Measurements from ENCODE around the gene GNAT1.

Gene GNAT1

GRCh38 chr3:50231581-50231980 is 40.2 kb downstream of the GNAT1 start:
- H3K36me3 Mint-ChIP-seq (ENCODE audit: low read depth), result no peaks in the 10 kb centered on the region
- H3K4me3 Mint-ChIP-seq, result no peak overlapping the region
- H3K9me3 Mint-ChIP-seq, result no peaks in the 10 kb centered on the region
- DNase-seq, result no peak
- no peak overlapping the region for H3K27ac Mint-ChIP-seq
- peaks cover 8% of the 10 kb centered on the region for H3K27me3 Mint-ChIP-seq (ENCODE audit: low read depth, poor library complexity)
- H3K4me1 Mint-ChIP-seq, result peaks cover 71% of the 10 kb centered on the region
- no peak for TF ChIP-seq CTCF (IDR thresholded peaks at IDR 0.05)

- H3K9me3 Mint-ChIP-seq, result no peaks in the 10 kb centered on the region
- H3K36me3 Mint-ChIP-seq (ENCODE audit: low read depth), result no peaks in the 10 kb centered on the region
- no peak overlapping the region for H3K4me3 Mint-ChIP-seq
- peaks cover 3% of the 10 kb centered on the region for H3K27me3 Mint-ChIP-seq (ENCODE audit: low read depth, poor library complexity)
- TF ChIP-seq CTCF (IDR thresholded peaks at IDR 0.05), result no peak
- peaks cover 74% of the 10 kb centered on the region for H3K4me1 Mint-ChIP-seq
- no peak overlapping the region for H3K27ac Mint-ChIP-seq
- no peak for DNase-seq
Observed at GRCh38 chr3:50232303-50232702, 40.9 kb downstream of the GNAT1 start.

GRCh38 chr3:50233176-50233575 is 41.8 kb downstream of the GNAT1 start:
- Mint-ChIP-seq H3K4me3 (peak overlapping the region; percentile 60), H3K4me1 (peaks cover 75% of the 10 kb centered on the region)

GRCh38 chr3:50235716-50236483 is 44.5 kb downstream of the GNAT1 start, which contains the start of gene GNAI2:
TSS of gene GNAI2 (plus strand) at chr3:50236204. CDS start at chr3:50236336, 132 bp downstream.
- no peaks in the 10 kb centered on the region for H3K36me3 Mint-ChIP-seq (ENCODE audit: low read depth)

More at GRCh38 chr3:50233176-50233575, 41.8 kb downstream of the GNAT1 start:
- Mint-ChIP-seq H3K36me3 (ENCODE audit: low read depth) (no peaks in the 10 kb centered on the region), H3K27ac (peak overlapping the region; percentile 87), H3K27me3 (ENCODE audit: low read depth, poor library complexity) (peaks cover 3% of the 10 kb centered on the region), H3K9me3 (no peaks in the 10 kb centered on the region)
- TF ChIP-seq CTCF (IDR thresholded peaks at IDR 0.05), result no peak
- DNase-seq, result no peak

GRCh38 chr3:50236484-50237132 is 45.2 kb downstream of the GNAT1 start:
- H3K27ac Mint-ChIP-seq, result peak overlapping the region; percentile 90
- H3K4me1 Mint-ChIP-seq, result peaks cover 79% of the 10 kb centered on the region
- no peak for DNase-seq
- peak overlapping the region; percentile 94 for H3K4me3 Mint-ChIP-seq
- no peaks in the 10 kb centered on the region for H3K36me3 Mint-ChIP-seq (ENCODE audit: low read depth)
- TF ChIP-seq CTCF (IDR thresholded peaks at IDR 0.05), result no peak
- peaks cover 3% of the 10 kb centered on the region for H3K27me3 Mint-ChIP-seq (ENCODE audit: low read depth, poor library complexity)
- H3K9me3 Mint-ChIP-seq, result no peaks in the 10 kb centered on the region

More at GRCh38 chr3:50235716-50236483, 44.5 kb downstream of the GNAT1 start, which contains the start of gene GNAI2:
- no peak for TF ChIP-seq CTCF (IDR thresholded peaks at IDR 0.05)
- Mint-ChIP-seq H3K27me3 (ENCODE audit: low read depth, poor library complexity) (peaks cover 3% of the 10 kb centered on the region), H3K9me3 (no peaks in the 10 kb centered on the region), H3K4me1 (peaks cover 79% of the 10 kb centered on the region), H3K27ac (peak within 1 kb of the TSS; percentile 90), H3K4me3 (peak within 1 kb of the TSS; percentile 94)
- DNase-seq, result peak; percentile 98
